H9 (cell line): Measurements from ENCODE around the gene SACM1L. TPM values are rescaled to one million over a fixed set of nuclear protein-coding genes. Genes with fewer than 3 reads are reported as not detected.

Source experiments
- DNase-seq: peaks from one replicate; pipeline ENCODE4 v3.0.0-alpha.2; 2017
- H2AFZ ChIP-seq: one replicate; pipeline ENCODE4 v1.6.1; 2013; ENCODE audit warnings: mild to moderate bottlenecking, low read length, control low read depth, moderate library complexity
- H2AK5ac ChIP-seq: 2 replicates; pipeline ENCODE4 v1.6.1; 2013; ENCODE audit warnings: low read length, control low read depth, mixed read lengths; ENCODE audit not compliant: insufficient read length
- H2BK120ac ChIP-seq: one replicate; pipeline ENCODE4 v1.6.1; 2013; ENCODE audit warnings: low read depth, mild to moderate bottlenecking, low read length, control low read depth, inconsistent platforms; ENCODE audit not compliant: poor library complexity, severe bottlenecking
- H2BK12ac ChIP-seq: 2 replicates; pipeline ENCODE4 v1.6.1; 2013; ENCODE audit warnings: low read length, control low read depth, mixed read lengths, low read depth; ENCODE audit not compliant: insufficient read length
- H2BK15ac ChIP-seq: 2 replicates; pipeline ENCODE4 v1.6.1; 2013; ENCODE audit warnings: low read depth, low read length, control low read depth
- H2BK20ac ChIP-seq: one replicate; pipeline ENCODE4 v1.6.1; 2013; ENCODE audit warnings: low read depth, mild to moderate bottlenecking, low read length, control low read depth, inconsistent platforms; ENCODE audit not compliant: poor library complexity, severe bottlenecking
- H2BK5ac ChIP-seq: 2 replicates; pipeline ENCODE4 v1.6.1; 2013; ENCODE audit warnings: low read length, control low read depth, mixed read lengths; ENCODE audit not compliant: insufficient read length
- H3K14ac ChIP-seq: 2 replicates; pipeline ENCODE4 v1.6.1; 2013; ENCODE audit warnings: low read length, control low read depth; ENCODE audit not compliant: insufficient read depth
- H3K18ac ChIP-seq: 2 replicates; pipeline ENCODE4 v1.6.1; 2013; ENCODE audit warnings: low read depth, mild to moderate bottlenecking, mixed read lengths, low read length, control low read depth; ENCODE audit not compliant: insufficient read length
- H3K23ac ChIP-seq: 2 replicates; pipeline ENCODE4 v1.6.1; 2013; ENCODE audit warnings: low read length, control low read depth, mixed read lengths, low read depth; ENCODE audit not compliant: insufficient read length
- H3K23me2 ChIP-seq: 2 replicates; pipeline ENCODE4 v1.6.1; 2013; ENCODE audit warnings: low read depth, mild to moderate bottlenecking, mixed read lengths, low read length, control low read depth; ENCODE audit not compliant: insufficient read length, poor library complexity, severe bottlenecking
- H3K27ac ChIP-seq: 2 replicates; pipeline ENCODE4 v1.5.1; 2013; ENCODE audit warnings: low read length, control low read depth, mixed read lengths, low read depth; ENCODE audit not compliant: insufficient read length
- H3K27me3 ChIP-seq: 2 replicates; pipeline ENCODE4 v1.6.1; 2013; ENCODE audit warnings: low read length, control low read depth, inconsistent platforms; ENCODE audit not compliant: insufficient read depth
- H3K4ac ChIP-seq: 2 replicates; pipeline ENCODE4 v1.6.1; 2013; ENCODE audit warnings: low read depth, mild to moderate bottlenecking, control low read depth, inconsistent platforms, low read length, moderate library complexity
- H3K4me1 ChIP-seq: 2 replicates; pipeline ENCODE4 v1.6.1; 2013; ENCODE audit warnings: low read length, control low read depth, inconsistent platforms; ENCODE audit not compliant: insufficient read depth
- H3K4me2 ChIP-seq: 2 replicates; pipeline ENCODE4 v1.6.1; 2013; ENCODE audit warnings: low read length, control low read depth, mixed read lengths; ENCODE audit not compliant: insufficient read length, insufficient read depth
- H3K56ac ChIP-seq: 2 replicates; pipeline ENCODE4 v1.6.1; 2013; ENCODE audit warnings: low read depth, mild to moderate bottlenecking, mixed read lengths, low read length, control low read depth; ENCODE audit not compliant: insufficient read length
- H3K79me1 ChIP-seq: 2 replicates; pipeline ENCODE4 v1.6.1; 2013; ENCODE audit warnings: low read depth, mild to moderate bottlenecking, moderate library complexity, low read length, control low read depth, inconsistent platforms; ENCODE audit not compliant: insufficient read depth, poor library complexity, severe bottlenecking
- H3K79me2 ChIP-seq: 2 replicates; pipeline ENCODE4 v1.6.1; 2013; ENCODE audit warnings: low read length, control low read depth, inconsistent platforms; ENCODE audit not compliant: insufficient read depth
- H3K9ac ChIP-seq: 2 replicates; pipeline ENCODE4 v1.6.1; 2013; ENCODE audit warnings: low read length, control low read depth, mixed read lengths; ENCODE audit not compliant: insufficient read length; ENCODE audit errors: extremely low read depth
- H3K9me3 ChIP-seq: one replicate; pipeline ENCODE4 v1.6.1; 2013; ENCODE audit warnings: low read depth, low read length, inconsistent platforms; ENCODE audit not compliant: control insufficient read depth
- H3T11ph ChIP-seq: one replicate; pipeline ENCODE4 v1.6.1; 2013; ENCODE audit warnings: mild to moderate bottlenecking, low read length, control low read depth, inconsistent platforms
- H4K20me1 ChIP-seq: one replicate; pipeline ENCODE4 v1.6.1; 2013; ENCODE audit not compliant: control insufficient read depth, insufficient read length, insufficient read depth
- H4K5ac ChIP-seq: 2 replicates; pipeline ENCODE4 v1.6.1; 2013; ENCODE audit warnings: low read depth, mild to moderate bottlenecking, mixed read lengths, low read length, control low read depth; ENCODE audit not compliant: insufficient read length
- H4K8ac ChIP-seq: replicated peaks from 2 replicates; pipeline ENCODE4 v1.6.1; 2013; ENCODE audit warnings: low read length, control low read depth, mixed read lengths, low read depth; ENCODE audit not compliant: insufficient read length
- H4K91ac ChIP-seq: 2 replicates; pipeline ENCODE4 v1.6.1; 2013; ENCODE audit warnings: low read depth, mild to moderate bottlenecking, moderate library complexity, mixed read lengths, low read length, control low read depth; ENCODE audit not compliant: insufficient read length
- H3K27ac Mint-ChIP-seq, 3 experiments: 2 replicates in 2 of 3; 3 replicates in 1 of 3; pipeline ENCODE4 v1.8.0; 2020 to 2021; ENCODE audit warnings: mixed read lengths in 3 of 3, mild to moderate bottlenecking in 1 of 3, moderate library complexity in 1 of 3
- H3K27me3 Mint-ChIP-seq: 2 replicates; pipeline ENCODE4 v1.8.0; 2021; ENCODE audit warnings: low read depth, mild to moderate bottlenecking, moderate library complexity, mixed read lengths
- H3K36me3 Mint-ChIP-seq, 3 experiments: 2 replicates in 2 of 3; 3 replicates in 1 of 3; pipeline ENCODE4 v1.8.0; 2020 to 2021; ENCODE audit warnings: low read depth in 3 of 3, mixed read lengths in 3 of 3; ENCODE audit not compliant: insufficient read depth in 1 of 3
- H3K4me1 Mint-ChIP-seq, 2 experiments: 2 replicates each; pipeline ENCODE4 v1.8.0; 2020; ENCODE audit warnings: mixed read lengths in 2 of 2
- H3K4me3 Mint-ChIP-seq, 2 experiments: 2 replicates in 1 of 2; 3 replicates in 1 of 2; pipeline ENCODE4 v1.8.0; 2020 to 2021; ENCODE audit warnings: mild to moderate bottlenecking in 2 of 2, mixed read lengths in 2 of 2, moderate library complexity in 1 of 2
- H3K9me3 Mint-ChIP-seq, 2 experiments: 2 replicates in 1 of 2; 3 replicates in 1 of 2; pipeline ENCODE4 v1.8.0; 2020; ENCODE audit warnings: mild to moderate bottlenecking in 2 of 2, mixed read lengths in 2 of 2, moderate library complexity in 1 of 2
- CTCF ChIP-seq: fragments of 200-600 bp; sonication (generic); conservative IDR thresholded peaks from 3 replicates; pipeline ENCODE4 v1.8.0; 2021; ENCODE audit warnings: antibody characterized with exemption, mild to moderate bottlenecking
- WGBS: extraction: QIAGEN DNeasy Blood & Tissue Kit; methylation state at CpG from one replicate; pipeline ENCODE4 v1.1.7; 2013; ENCODE audit warnings: missing lambda C conversion rate, low lambda C conversion rate, mixed read lengths; ENCODE audit not compliant: insufficient read length; ENCODE audit errors: extremely low coverage; 5-methylcytosine and 5-hydroxymethylcytosine counted together
- total RNA-seq: library from RNA; stranded (reverse); gene quantifications from 2 replicates; pipeline ENCODE4 v1.2.1, GENCODE V29; 2021

SACM1L gene
- total RNA-seq, 1 experiment from 2014 or later: 52.8 TPM

- Histone ChIP-seq H4K5ac (no peak overlapping the region), H2BK15ac (no peak overlapping the region), H2AFZ (no peak overlapping the region), H3K79me1 (no peaks in the 10 kb centered on the region), H3K23me2 (no peaks in the 10 kb centered on the region), H4K91ac (no peak overlapping the region), H4K20me1 (no peaks in the 10 kb centered on the region), H3K18ac (no peak overlapping the region), H3K23ac (no peak overlapping the region), H3K9ac (no peak overlapping the region), H3K79me2 (peaks cover 3% of the 10 kb centered on the region; the same call in 1 of the 2 replicates), H4K8ac (no peak overlapping the region), H3K4ac (no peak overlapping the region), H2BK120ac (no peak overlapping the region), H3K9me3 (no peaks in the 10 kb centered on the region), H3T11ph (no peak overlapping the region), H3K27ac (no peak overlapping the region), H3K27me3 (no peaks in the 10 kb centered on the region), H3K14ac (no peak overlapping the region), H2BK5ac (no peak overlapping the region), H3K4me2 (no peak overlapping the region), H3K56ac (no peak overlapping the region), H3K4me1 (peaks cover 5% of the 10 kb centered on the region; the same call in 1 of the 2 replicates), H2AK5ac (no peak overlapping the region), H2BK20ac (no peak overlapping the region), H2BK12ac (no peak overlapping the region)
- H3K4me3 Mint-ChIP-seq: no peak overlapping the region
- H3K9me3 Mint-ChIP-seq: no peaks in the 10 kb centered on the region
- no peak for DNase-seq
- H3K36me3 Mint-ChIP-seq: peaks cover 27 to 54% (median 49%) of the 10 kb centered on the region in 3 experiments; a peak in 6 of 7 replicates
- peak overlapping the region in 1 of 3 experiments; percentile 25; a peak in 2 of 7 replicates for H3K27ac Mint-ChIP-seq
- no peak for TF ChIP-seq CTCF
- peaks cover 27 to 32% of the 10 kb centered on the region in 2 experiments for H3K4me1 Mint-ChIP-seq
- WGBS: no CpG with 5 or more reads among the region's 2 CpGs
- H3K27me3 Mint-ChIP-seq: no peaks in the 10 kb centered on the region
These were observed 16.9 kb downstream of the SACM1L start for GRCh38 chr3:45705839-45706808.
